ENCODE measurements around the gene HOXD4. TPM values are rescaled to one million over a fixed set of nuclear protein-coding genes. Genes with fewer than 3 reads are reported as not detected.

HOXD4 gene
- total RNA-seq, 4 donors from 2014 or later: 0.29 to 1.4 TPM; not detected in 2

DNA sequence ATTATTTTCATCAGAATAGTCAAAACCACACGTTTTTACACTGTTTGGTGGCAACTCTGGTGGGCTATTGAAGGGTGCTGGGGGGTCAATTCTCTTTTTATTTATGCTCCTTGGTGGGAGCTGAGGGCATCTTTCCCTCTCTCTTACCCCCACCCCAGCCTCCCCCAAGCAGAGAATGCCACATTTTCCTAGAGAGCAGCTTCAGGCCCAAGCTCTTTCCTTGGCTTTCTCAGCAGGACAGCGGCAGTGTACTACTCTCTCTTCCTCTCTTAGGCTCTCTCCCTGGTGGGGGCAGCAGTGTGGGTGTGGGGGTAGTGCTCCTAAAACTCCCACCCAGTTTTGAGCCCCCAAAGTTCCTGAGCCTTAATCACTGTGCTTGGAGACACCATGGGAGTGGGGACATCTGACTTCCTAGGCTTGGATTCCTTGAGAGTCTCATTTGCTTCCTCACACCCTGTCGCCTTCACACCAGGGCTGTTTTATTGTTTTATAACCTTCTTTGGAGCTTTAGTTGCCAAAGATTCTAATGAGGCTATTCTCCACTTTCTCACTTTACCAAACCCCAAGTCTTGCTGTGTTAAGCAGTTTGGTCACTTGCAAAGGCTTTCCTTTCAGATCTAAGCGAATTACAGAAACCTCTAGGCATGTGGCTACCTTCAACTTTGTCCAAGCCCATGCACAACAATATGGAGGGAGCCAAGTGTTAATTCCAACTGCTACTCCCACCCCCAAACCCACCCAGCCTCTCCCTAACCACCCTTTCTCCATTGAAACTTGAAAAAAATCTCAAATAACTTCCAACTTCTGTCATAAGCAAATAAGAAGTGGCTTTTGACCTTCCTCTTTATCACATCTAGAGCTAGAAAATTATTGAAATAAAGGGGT is 6.0 kb upstream of the HOXD4 start:
- DNase-seq: no peak
- intact Hi-C loops (cut with DNase I; ENCODE audit: low total_unique reads) (no loop called here), in situ Hi-C loops (cut with MboI; ENCODE audit: low sequenced_read_pairs in 4 of 4) (loop anchor here in 3 of 4 donors (10.0 to 25.0 kb wide), 3 partner anchors 409 to 1017 kb away; no protein-coding TSS in a partner anchor)
- H3K4me3 ChIP-seq: no peak overlapping the region
- peaks cover 3 to 5% of the 10 kb centered on the region in 2 donors for H3K4me1 ChIP-seq
- H3K27me3 ChIP-seq: peaks cover 5 to 12% (median 5%) of the 10 kb centered on the region in 3 donors
- no peaks in the 10 kb centered on the region for H3K36me3 ChIP-seq
- no peak overlapping the region for H3K27ac ChIP-seq
- no peak for ATAC-seq
- no peaks in the 10 kb centered on the region for H3K9me3 ChIP-seq
- TF ChIP-seq POLR2A (IDR thresholded peaks at IDR 0.05): no peak
- TF ChIP-seq, protein P1, sequence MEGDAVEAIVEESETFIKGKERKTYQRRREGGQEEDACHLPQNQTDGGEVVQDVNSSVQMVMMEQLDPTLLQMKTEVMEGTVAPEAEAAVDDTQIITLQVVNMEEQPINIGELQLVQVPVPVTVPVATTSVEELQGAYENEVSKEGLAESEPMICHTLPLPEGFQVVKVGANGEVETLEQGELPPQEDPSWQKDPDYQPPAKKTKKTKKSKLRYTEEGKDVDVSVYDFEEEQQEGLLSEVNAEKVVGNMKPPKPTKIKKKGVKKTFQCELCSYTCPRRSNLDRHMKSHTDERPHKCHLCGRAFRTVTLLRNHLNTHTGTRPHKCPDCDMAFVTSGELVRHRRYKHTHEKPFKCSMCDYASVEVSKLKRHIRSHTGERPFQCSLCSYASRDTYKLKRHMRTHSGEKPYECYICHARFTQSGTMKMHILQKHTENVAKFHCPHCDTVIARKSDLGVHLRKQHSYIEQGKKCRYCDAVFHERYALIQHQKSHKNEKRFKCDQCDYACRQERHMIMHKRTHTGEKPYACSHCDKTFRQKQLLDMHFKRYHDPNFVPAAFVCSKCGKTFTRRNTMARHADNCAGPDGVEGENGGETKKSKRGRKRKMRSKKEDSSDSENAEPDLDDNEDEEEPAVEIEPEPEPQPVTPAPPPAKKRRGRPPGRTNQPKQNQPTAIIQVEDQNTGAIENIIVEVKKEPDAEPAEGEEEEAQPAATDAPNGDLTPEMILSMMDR (IDR thresholded peaks at IDR 0.05 in 4 of 5, conservative IDR thresholded peaks at IDR 0.05 in 1 of 5): no peak

DNA sequence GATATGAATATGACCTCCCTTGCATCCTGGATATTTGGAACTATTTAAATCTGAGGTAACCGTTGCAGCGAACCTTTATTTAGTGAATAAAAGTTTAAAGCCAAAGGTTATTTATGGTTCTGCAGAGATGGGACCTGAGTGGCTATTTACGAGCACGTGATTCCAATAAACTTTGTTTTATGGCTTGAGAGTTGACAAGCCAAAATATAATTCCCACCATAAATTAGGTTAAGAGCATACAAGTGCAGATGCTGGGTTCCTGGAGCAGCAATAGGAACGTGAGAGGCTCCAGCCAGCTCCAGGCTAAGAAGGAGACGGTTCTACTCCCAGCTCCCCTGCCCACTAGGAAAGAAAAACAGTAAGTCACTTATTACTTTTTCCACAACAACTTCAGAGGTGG is 5.2 kb upstream of the HOXD4 start:
- in situ Hi-C loops (cut with MboI; ENCODE audit: low sequenced_read_pairs in 4 of 4): loop anchor here in 3 of 4 donors (10.0 to 25.0 kb wide), 3 partner anchors 409 to 1016 kb away; no protein-coding TSS in a partner anchor
- ATAC-seq (no peak), DNase-seq (no peak)

DNA sequence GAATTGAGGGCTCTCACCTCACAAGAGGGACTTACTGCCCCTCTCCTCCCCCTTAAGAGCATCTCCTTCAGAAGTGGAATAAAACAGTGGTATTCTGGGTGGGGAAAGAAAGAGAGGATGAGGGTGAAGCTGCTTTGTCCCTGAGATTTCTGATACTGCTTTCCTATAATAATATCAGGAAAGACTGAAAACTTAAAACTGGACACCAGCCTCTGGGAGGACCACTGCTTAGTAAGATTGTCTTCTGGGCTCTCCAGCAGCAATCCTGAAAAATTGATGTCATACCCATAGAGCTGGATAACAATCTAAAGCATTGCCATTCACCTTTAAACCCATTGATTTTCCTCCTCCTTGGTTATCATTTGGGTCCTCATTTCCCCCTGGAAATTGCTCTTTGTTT is 4.7 kb upstream of the HOXD4 start:
- DNase-seq: no peak
- no peak for ATAC-seq
- H3K36me3 ChIP-seq: no peaks in the 10 kb centered on the region
- no peak overlapping the region for H3K27ac ChIP-seq
- peaks cover 0 to 5% (median 5%) of the 10 kb centered on the region in 3 donors for H3K27me3 ChIP-seq
- no peak overlapping the region for H3K4me3 ChIP-seq
- in situ Hi-C loops (cut with MboI; ENCODE audit: low sequenced_read_pairs in 4 of 4): loop anchor here in 3 of 4 donors (10.0 to 25.0 kb wide), 3 partner anchors 408 to 1016 kb away; no protein-coding TSS in a partner anchor
- no peaks in the 10 kb centered on the region for H3K9me3 ChIP-seq
- H3K4me1 ChIP-seq: peaks cover 0 to 3% of the 10 kb centered on the region in 2 donors
- intact Hi-C loops (cut with DNase I; ENCODE audit: low total_unique reads): no loop called here
- no peak for TF ChIP-seq POLR2A (IDR thresholded peaks at IDR 0.05)
- TF ChIP-seq, protein P1 (IDR thresholded peaks at IDR 0.05 in 4 of 5, conservative IDR thresholded peaks at IDR 0.05 in 1 of 5): no peak

More for the DNA sequence above, 5.2 kb upstream of the HOXD4 start:
- H3K27me3 ChIP-seq: peaks cover 4 to 5% (median 5%) of the 10 kb centered on the region in 3 donors
- H3K4me1 ChIP-seq: peaks cover under 1 to 3% of the 10 kb centered on the region in 2 donors
- no peaks in the 10 kb centered on the region for H3K9me3 ChIP-seq
- no peaks in the 10 kb centered on the region for H3K36me3 ChIP-seq
- TF ChIP-seq, protein P1 (IDR thresholded peaks at IDR 0.05 in 4 of 5, conservative IDR thresholded peaks at IDR 0.05 in 1 of 5): no peak
- no peak for TF ChIP-seq POLR2A (IDR thresholded peaks at IDR 0.05)
- intact Hi-C loops (cut with DNase I; ENCODE audit: low total_unique reads): no loop called here
- H3K27ac ChIP-seq: no peak overlapping the region
- no peak overlapping the region for H3K4me3 ChIP-seq

DNA sequence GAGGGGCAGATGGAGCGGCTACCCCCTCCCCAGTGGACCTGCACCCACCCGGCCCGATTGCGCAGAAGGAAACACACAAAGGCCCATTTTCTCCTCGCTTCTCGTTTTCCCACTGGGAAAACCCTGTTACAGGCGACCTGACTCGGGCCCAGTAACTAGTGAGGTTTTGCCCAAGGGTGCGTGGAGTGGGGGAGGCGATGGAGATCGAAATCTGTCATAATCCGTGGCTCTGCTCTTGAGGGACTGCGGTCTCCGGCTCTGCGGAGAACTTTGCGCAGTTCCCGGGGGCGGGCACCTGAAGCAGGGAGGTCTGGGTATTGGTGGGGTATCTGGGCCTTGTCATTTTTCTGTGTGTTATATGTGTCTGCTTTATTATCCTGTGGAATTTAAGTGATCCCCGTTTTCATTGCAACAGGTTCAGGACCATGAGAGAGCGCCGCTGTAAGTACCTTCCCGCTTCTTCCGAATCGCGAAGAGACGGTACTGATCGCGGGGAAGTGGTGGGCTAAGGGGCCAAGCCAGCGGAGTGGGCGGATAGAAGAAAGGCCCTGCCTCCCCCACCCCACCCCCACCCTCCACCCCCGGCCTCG is 4.0 kb upstream of the HOXD4 start:
- Histone ChIP-seq H3K9me3 (no peaks in the 10 kb centered on the region), H3K4me3 (no peak overlapping the region), H3K27me3 (peaks cover 0 to 5% (median 5%) of the 10 kb centered on the region in 3 donors), H3K4me1 (peaks cover 0 to 3% of the 10 kb centered on the region in 2 donors), H3K36me3 (no peaks in the 10 kb centered on the region), H3K27ac (no peak overlapping the region)
- DNase-seq (no peak), ATAC-seq (no peak)
- intact Hi-C loops (cut with DNase I; ENCODE audit: low total_unique reads) (no loop called here), in situ Hi-C loops (cut with MboI; ENCODE audit: low sequenced_read_pairs in 4 of 4) (loop anchor here in 3 of 4 donors (10.0 to 25.0 kb wide), 3 partner anchors 407 to 1015 kb away; no protein-coding TSS in a partner anchor)
- TF ChIP-seq, protein P1 (IDR thresholded peaks at IDR 0.05 in 4 of 5, conservative IDR thresholded peaks at IDR 0.05 in 1 of 5): no peak
- TF ChIP-seq POLR2A (IDR thresholded peaks at IDR 0.05): no peak
